ENCODE results near the gene MARCHF6. TPM values are rescaled to one million over a fixed set of nuclear protein-coding genes. Genes with fewer than 3 reads are reported as not detected.

The MARCHF6 gene
- total RNA-seq, 1 donor from 2014 or later = 229 TPM

Small RNAs within 50 kb of the gene (small RNA-seq; reads per million reads assigned to genes)
- not detected for gene RF00019

Other genes starting within 250 kb of the MARCHF6 start
- 31.0 TPM for gene ATPSCKMT, start 103.8 kb upstream of the MARCHF6 start, total RNA-seq
- 284 TPM for gene CCT5, start 103.4 kb upstream of the MARCHF6 start, total RNA-seq
- gene CMBL, start 45.8 kb upstream of the MARCHF6 start, total RNA-seq = 4.5 TPM
- gene ROPN1L, start 88.2 kb downstream of the MARCHF6 start, total RNA-seq = 1.2 TPM
- 1.6 TPM for gene ANKRD33B, start 210.4 kb downstream of the MARCHF6 start, total RNA-seq